Medulla oblongata (tissue), 1 donor: Measurements from ENCODE around the gene DUOX1.
"Not testable (repeated sequence)": the region's sequence is repeated elsewhere in the genome, so short reads cannot be mapped to it uniquely, and the experiment has no call there.

Experiments
- DNase-seq: peaks from one replicate; pipeline ENCODE4 v3.0.0-alpha.2; 2015; ENCODE audit errors: extremely low spot score

The DUOX1 gene

DNA sequence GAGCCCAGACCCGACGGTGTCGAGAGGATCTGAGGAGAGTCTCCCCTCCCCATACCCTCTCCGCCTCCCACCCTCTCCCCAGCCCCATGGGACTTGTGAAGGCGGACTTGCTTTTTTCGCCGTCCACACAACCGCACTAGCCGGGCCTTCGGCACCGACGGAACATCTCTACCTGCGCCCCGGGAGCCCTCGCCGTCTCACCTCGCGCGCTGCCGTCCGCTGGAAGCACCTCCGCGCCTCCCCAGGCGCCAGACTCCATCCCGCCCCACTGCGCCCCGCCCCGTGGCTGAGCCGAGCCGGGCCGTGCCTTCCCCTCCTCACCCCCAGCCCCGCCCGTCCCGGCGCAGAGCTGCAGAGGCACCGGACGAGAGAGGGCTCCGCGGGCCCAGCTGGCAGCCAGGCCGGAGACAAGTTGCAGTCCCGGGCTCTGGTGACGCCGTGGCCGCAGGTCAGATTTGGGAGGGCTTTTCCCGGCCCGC, at the start of gene DUOX1, which contains the start of gene DUOXA1:
TSS of gene DUOX1 (plus strand) at position 344 of the 479 bp plus-strand sequence. CDS start 1,973 bp downstream, outside the sequence.
TSS of gene DUOXA1 (minus strand) at position 229 of the 479 bp plus-strand sequence. CDS start 6,865 bp downstream, outside the sequence.
- DNase-seq: no peak

GRCh38 chr15:45080593-45080992, 49.2 kb upstream of the DUOX1 start:
- not testable (repeated sequence) for DNase-seq

DNA sequence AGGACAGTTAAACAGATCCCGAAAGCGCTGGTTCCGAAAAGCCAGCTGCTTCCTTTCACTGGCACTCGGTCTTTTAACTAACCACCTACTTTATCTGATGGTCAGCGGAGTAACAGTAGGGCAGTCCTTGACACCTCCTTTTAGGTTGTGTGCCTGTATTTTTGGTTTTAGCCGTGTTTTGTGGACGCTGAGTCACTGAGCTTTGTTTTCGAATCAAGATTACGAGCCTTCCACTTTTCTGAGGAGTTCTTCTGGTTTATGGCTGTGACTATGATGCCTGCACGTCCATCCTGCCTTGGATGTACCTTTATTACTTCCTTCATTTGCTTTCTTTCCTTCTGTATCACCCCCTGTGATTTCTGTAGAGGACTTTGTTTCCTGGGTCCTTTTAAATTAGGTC, 47.4 kb upstream of the DUOX1 start:
- DNase-seq: not testable (repeated sequence)

DNA sequence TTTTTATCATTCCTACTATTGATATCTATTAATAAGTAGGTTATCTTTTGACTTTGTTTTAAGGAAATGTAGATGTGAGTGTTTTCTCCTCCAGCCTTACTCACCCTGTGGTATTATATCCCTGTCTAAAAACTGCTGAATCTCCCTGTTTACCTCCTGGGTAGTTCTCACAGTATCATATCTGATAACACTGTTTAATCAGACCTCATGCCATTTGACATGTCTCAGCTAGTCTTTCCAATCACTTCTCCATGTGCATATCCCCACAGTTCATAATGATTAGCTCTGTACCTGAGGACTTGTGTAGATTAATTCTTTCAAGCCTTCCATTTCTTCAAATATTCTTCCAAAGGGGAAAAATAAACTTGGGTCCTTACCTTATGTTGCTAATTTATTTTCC, 46.6 kb upstream of the DUOX1 start:
- DNase-seq: no peak

DNA sequence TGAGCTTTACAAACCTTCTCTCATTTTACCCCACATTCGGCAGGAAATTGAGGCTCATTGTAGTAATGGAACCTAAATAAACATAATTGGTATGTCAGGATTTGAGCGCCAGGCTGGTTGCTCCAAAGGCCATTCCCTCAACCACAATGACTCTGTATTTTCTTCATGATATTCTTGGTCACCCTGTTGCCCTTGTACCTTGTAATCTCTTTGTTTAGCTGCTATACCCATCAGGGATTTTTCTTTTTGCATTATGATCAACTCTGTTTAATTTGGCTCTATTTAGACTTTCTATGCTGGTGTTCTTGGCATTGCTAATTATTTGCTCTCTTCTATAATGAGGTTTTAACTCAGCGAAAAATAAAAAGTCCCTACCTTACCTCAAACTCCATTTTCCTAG, 45.6 kb upstream of the DUOX1 start:
- DNase-seq: no peak

DNA sequence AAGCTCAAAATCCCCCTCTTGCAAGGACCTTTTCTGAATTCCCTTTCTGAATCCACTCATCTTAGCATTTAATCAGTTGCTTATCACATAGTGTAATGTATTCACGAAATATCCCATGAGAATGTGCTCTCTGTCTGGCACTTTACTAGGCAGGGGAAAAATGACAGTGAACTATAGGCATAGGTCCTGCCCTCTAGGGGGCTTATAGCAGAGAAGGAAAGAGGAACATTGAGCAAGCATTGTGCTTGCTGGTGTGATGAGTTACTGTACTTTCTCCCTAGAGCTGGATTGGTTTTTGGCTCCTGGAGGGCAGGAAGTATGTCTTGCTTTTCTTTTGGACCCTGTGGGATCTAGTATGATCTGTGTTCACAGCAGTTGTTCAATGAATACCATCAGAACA, 42.3 kb upstream of the DUOX1 start:
- DNase-seq: no peak

- no peak for DNase-seq
Observed at GRCh38 chr15:45088801-45089711, 40.7 kb upstream of the DUOX1 start.

- DNase-seq: no peak
Observed at GRCh38 chr15:45089712-45090373, 40.0 kb upstream of the DUOX1 start.

DNA sequence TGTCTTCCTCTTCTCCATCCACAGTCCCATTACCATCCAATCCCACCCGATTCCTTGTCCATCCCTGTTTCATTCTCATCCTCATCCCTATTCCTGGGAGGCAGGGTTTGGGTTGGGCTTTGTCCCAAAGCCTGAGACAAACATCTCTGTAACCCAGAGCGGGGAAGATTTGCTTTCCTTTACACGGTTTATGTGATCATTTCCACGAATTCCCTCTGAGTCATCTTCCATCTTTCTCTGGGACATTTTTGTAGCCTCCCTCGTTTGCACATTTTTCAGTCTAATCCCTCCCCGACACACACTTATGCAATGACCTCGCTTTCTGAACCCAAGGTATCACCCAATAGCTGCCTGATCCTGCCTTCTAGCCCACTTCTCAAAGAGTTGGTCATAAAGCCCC, 38.6 kb upstream of the DUOX1 start:
- no peak for DNase-seq

GRCh38 chr15:45091576-45091975, 38.2 kb upstream of the DUOX1 start:
- DNase-seq: no peak

- no peak for DNase-seq
Observed at GRCh38 chr15:45093013-45093412, 36.8 kb upstream of the DUOX1 start.

GRCh38 chr15:45093622-45094357, 36.0 kb upstream of the DUOX1 start:
- no peak for DNase-seq

DNA sequence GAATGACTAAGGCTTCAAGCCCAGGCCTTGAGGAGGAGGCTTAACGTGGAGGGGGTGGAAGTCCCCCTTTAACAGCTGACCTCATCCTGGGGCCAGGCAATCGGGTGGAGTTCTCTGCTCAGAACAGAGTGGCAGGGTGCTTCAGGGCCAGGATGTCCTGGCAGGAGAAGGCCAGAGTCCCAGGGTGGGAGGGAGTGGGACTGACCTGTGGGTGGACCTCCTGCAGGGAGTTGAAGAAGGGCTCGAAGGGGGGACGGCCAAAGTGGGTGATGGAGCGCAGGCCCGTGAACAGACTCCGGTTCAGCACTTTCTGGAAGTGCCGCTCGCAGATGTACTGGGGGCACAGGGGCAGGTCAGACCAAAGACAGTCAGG, 35.5 kb upstream of the DUOX1 start:
- no peak for DNase-seq

GRCh38 chr15:45095661-45096060, 34.1 kb upstream of the DUOX1 start:
- DNase-seq: no peak

- no peak for DNase-seq
Observed at GRCh38 chr15:45097466-45097865, 32.3 kb upstream of the DUOX1 start.

GRCh38 chr15:45099549-45100165, 30.1 kb upstream of the DUOX1 start:
- DNase-seq: no peak

GRCh38 chr15:45100884-45101625, 28.7 kb upstream of the DUOX1 start:
- DNase-seq: no peak

- DNase-seq: no peak
Observed at GRCh38 chr15:45101749-45102148, 28.0 kb upstream of the DUOX1 start.

DNA sequence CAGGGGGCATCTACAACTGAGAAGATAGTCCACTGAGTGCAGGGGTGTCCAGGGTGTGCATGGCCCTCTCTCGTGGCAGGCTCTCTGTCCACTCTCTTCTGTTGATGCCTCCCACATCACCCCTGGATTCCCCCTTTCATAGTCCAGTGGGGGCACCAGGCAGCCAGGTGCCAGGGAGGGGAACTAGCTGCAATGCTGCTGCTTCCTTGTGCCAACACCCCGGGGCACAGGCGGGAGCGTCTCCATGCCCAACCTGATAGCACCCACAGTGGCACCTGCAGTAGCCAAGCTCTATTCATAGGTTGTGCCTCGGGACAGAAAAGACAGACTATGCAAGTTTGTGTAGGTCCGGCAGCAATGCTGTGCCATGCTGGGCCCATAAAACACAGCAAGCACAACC, 27.6 kb upstream of the DUOX1 start:
- no peak for DNase-seq

DNA sequence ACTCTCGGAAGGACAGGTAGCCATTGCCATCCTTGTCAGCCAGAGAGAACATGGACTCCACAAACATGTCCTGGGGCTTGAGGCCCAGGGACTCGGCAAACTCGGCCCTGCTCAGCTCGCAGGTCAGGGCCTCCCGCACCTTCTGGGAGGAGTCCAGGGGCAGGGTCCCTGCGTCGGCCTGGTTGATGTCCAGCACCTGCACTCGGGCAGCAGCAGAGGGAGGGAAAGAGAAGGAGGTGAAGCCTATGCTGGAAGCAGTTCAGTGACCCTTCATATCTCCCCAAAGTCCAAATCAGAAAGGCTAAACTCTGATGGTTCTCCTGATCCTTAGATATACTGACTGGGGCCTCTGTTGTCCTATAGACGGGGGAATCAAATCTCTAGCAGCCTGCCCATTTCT, 25.6 kb upstream of the DUOX1 start:
- DNase-seq: not testable (repeated sequence)

DNA sequence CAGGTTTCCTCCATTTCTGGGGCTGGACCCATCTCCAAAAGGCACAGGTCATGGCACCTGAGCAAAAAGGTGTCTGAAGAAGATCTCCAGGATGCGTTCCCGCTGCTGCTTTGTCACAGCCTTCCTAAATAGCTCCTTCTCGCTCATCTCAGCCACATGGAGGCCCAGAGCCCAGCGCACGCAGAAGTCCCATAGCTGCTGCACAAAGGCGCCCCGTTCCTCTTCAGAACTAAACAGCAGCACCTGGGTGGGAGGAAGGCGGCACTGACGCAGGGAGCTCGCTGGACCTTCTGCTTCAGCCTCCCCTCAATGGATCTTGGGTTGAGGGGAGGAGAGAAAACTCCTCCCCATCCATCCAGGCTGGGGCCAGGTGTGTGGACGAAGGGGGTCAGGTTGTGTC, 24.2 kb upstream of the DUOX1 start:
- DNase-seq: no peak
